Myocyte (in vitro differentiated cells): ENCODE measurements around the gene KLHDC7B. TPM values are rescaled to one million over a fixed set of nuclear protein-coding genes. Genes with fewer than 3 reads are reported as not detected.

ENCODE experiments used
- DNase-seq: peaks from one replicate; pipeline ENCODE4 v3.0.0-alpha.2; 2012; ENCODE audit warnings: low read depth
- total RNA-seq: library from RNA; depleted of rRNA; stranded (reverse); fragments of >200 nt; gene quantifications from 2 replicates; pipeline ENCODE4 v1.2.3, GENCODE V29; 2014

The KLHDC7B gene
- total RNA-seq, 1 donor from 2014 or later = not detected

- no peak for DNase-seq
Observed at GRCh38 chr22:50547263-50547985, 1.7 kb downstream of the KLHDC7B start.

GRCh38 chr22:50548040-50548920, 2.6 kb downstream of the KLHDC7B start:
- DNase-seq = no peak

GRCh38 chr22:50548921-50549790, 3.5 kb downstream of the KLHDC7B start:
- no peak for DNase-seq

GRCh38 chr22:50550395-50550794, 4.7 kb downstream of the KLHDC7B start:
- DNase-seq = no peak

GRCh38 chr22:50551160-50551752, 5.6 kb downstream of the KLHDC7B start:
- no peak for DNase-seq

DNA sequence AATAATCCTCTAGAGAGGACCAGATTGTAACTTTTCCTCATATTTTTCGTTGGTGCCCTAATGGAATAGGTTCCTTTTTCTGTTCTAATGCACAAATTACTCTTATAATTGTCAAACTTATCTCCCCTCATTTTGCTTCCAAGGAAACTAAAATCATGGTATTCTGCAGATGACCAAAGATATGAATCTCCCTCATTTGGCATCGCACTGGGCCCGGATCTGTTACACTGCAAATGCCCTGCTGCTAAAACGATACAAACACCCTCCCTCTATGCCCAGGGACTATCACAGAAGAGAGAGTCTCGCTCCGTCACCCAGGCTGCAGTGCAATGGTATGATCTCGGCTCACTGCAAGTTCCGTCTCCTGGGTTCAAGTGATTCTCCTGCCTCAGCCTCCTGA, 7.6 kb downstream of the KLHDC7B start:
- DNase-seq = no peak

DNA sequence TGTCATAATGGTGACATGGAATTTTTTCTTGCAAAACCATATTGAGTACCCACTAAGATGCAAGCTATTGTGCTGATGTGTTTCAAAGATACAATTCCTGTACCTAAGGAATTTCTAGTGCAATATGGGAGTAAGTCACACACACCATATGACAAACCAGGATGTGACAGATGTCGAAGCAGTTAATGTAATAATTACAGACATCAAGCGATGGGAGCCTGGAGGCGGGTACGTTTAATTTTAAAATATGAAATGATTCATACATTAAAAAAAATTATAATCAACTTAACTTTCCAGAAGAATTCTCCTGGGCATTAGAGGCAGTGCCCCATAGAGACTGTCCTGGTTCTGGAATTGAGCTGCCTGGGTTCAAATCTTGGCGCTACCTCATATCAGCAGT, 11.0 kb downstream of the KLHDC7B start:
- DNase-seq = no peak

- no peak for DNase-seq
Observed at GRCh38 chr22:50560034-50560433, 14.3 kb downstream of the KLHDC7B start.

GRCh38 chr22:50561401-50562358, 16.0 kb downstream of the KLHDC7B start:
- no peak for DNase-seq

GRCh38 chr22:50562523-50563412, 17.1 kb downstream of the KLHDC7B start, which contains the start of gene SYCE3:
Gene SYCE3, minus strand, starts transcription at chr22:50562919. Its CDS starts 6,514 bp downstream, at chr22:50556405.
- DNase-seq = peak; percentile 95

DNA sequence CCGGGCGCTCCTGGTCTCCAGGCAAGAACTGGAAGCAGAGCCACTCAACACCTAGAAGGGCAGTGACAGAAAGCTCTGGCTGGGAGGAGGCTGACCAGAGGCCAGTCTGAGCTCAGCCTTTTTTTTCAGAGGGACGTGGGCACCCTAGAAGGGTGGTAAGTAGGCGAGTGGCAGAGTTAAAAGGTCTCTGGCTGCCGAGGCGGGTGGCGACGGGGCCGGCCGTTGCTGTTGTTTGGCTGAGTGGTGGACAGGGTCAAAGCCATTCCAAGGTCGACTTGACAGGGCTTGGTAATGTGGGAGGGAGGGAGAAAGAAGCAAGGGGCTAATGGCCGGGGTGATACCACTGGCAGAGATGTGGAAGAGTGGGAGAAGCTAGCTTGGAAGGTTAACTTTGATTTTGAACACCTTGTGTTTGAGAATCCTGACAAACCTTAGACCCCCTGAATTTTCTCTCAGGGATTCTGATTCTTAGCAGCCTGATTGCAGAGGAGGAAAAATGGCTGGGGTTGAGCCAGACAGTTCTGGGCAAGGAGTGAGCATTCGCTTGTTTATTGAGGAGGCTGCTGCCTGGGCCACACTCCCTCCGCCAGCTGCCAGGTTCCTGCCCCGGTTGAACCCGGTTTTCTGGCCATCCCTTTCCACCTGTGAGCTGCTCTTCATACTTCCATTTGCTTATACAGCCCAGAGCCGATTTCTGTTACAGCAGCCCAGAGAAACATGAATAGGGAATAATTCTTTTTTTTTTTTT, 17.9 kb downstream of the KLHDC7B start:
- no peak for DNase-seq

- DNase-seq = no peak
Observed at GRCh38 chr22:50564289-50564688, 18.6 kb downstream of the KLHDC7B start.

DNA sequence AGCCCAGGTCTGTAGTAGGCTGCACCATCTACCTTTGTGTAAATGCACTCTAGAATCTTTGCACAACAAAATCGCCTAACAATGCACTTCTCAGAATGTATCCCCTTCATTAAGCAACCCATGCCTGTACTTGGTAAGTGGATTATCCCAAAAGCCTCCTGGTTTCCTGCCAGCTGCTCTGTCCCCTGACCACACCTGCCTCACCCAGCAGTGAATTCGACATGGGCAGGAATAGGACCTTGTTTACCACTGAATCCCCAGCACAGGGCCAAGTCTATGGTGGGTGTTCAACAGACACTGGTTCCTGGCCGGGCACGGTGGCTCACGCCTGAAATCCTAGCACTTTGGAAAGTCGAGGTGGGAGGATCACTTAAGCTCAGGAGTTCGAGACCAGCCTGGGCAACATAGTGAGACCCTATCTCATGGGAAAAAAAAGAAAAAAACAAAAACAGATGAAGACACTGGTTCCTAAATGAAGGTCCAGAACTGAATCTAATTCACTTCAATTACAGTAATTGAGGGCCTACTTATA, 22.1 kb downstream of the KLHDC7B start:
- DNase-seq = no peak

DNA sequence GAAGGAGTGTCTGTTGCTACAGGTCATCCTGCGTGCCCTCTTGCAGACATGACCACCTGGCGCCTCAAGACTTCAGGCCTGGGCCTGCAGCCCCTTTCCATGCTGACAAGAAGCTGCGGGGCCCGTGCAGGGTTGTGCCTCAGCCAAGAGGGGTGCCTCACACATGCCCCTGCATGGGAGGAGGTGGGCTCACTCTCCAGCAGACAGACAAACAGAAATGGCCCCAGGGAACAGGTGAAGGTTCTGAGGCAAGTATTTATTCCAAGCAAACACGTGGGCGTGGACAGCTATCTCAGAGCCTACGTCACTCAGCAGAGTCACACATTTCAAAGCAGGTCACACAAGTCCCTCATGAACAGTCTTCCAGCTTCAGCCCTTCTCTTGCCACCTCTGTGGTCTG, 22.9 kb downstream of the KLHDC7B start:
- DNase-seq = no peak

GRCh38 chr22:50569041-50569459, 23.4 kb downstream of the KLHDC7B start:
- no peak for DNase-seq

DNA sequence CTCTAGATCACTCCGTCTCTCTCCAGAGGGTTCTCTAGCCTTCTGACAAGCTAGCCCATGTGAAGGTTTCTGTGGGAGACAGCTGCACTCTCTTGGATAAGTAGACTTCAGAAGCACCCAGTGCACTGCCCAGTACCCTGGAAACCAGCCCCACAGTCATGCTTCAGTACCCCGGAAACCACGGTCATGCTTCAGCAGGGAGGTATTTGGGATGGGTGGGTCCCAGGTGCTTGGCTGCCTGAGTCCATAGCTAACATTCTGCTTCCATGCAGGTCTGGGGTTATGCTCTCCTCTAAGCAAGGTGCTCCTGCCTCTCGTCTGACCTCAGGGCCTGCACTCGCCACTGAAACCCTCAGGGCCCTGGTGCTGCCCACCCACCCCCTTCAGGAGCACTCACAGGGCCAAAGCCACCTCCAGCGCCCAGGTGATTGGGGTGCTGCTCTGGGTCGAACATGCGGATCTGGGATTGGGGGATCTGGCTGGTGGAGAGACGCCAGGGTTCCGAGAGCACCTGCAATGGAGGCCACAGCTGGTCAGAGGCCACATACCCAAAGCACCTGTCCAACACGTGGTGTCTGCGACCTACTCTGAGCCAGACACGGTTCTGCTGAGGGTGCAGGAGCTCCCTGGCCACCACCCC, 24.3 kb downstream of the KLHDC7B start:
- DNase-seq = no peak

DNA sequence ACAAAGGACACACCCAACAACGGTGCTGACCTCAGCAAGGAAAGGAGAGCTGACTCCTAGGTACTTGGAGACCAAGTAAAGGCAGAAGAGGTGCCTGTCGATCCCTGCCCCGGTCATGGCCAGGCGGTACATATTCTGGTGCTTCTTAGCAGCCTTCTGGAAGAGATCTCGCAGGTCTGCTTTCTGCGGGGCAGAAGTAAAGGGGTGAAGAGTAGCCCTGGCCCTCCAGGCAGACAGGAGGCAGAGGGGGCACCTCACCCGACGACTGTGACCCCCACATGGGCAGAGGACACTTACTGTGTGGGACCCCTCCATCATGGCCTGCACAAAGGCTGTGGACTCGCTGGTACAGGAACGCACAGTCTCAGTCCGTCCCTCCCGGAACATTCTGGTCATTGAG, 25.2 kb downstream of the KLHDC7B start:
- DNase-seq = no peak
